GM20000 (cell line): ENCODE data around the gene GSTO2.

Experiments
- DNase-seq: peaks from one replicate; pipeline ENCODE4 v3.0.0; 2012; ENCODE audit warnings: low spot score
- TF ChIP-seq, protein P1 (sequence below): IDR thresholded peaks from 2 replicates; pipeline ENCODE4 v1.5.1; 2012; ENCODE audit warnings: mild to moderate bottlenecking, control low read depth; ENCODE audit errors: extremely low read depth, missing control alignments

GSTO2 gene

DNA sequence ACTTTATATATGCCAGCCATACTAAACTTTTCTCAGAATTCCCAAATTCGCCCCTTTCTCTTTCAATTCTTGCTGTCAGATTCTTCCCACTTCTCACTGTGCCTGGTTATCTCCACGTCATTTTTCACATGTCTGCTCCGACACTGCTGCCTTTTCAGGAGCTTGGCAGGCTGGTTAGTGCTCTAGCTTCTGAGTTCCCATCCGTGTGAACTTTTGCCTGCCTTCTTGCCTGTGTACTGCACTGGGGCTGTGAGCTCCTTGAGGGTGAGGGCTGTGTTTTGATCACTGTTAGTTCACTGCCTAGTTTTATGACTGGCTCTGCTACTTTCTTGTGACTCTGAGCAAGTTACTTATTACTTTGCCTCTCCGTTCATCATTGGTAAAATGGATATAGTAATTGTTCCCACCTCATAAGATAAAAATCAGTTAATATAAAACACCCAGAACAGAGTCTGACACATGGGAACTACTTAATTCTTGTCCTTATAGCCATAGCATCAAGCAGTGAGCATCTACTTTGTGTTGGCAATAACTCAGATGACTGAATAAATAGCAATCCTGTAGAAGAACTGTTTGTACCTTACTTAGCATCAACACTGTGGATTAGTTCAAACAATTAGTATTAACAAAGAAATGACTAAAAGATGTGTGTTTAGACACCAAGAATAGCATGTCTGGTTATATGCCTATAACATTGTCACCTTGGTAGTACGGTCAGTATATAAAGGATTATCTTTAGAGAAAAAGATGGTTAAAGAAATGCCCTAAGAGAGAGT lies 8.8 kb upstream of the GSTO2 start:
- no peak for DNase-seq
- TF ChIP-seq, protein P1, sequence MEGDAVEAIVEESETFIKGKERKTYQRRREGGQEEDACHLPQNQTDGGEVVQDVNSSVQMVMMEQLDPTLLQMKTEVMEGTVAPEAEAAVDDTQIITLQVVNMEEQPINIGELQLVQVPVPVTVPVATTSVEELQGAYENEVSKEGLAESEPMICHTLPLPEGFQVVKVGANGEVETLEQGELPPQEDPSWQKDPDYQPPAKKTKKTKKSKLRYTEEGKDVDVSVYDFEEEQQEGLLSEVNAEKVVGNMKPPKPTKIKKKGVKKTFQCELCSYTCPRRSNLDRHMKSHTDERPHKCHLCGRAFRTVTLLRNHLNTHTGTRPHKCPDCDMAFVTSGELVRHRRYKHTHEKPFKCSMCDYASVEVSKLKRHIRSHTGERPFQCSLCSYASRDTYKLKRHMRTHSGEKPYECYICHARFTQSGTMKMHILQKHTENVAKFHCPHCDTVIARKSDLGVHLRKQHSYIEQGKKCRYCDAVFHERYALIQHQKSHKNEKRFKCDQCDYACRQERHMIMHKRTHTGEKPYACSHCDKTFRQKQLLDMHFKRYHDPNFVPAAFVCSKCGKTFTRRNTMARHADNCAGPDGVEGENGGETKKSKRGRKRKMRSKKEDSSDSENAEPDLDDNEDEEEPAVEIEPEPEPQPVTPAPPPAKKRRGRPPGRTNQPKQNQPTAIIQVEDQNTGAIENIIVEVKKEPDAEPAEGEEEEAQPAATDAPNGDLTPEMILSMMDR, result no peak

- no peak for DNase-seq
- TF ChIP-seq, protein P1, result no peak
Measured at GRCh38 chr10:104260775-104261115, 8.2 kb upstream of the GSTO2 start.

GRCh38 chr10:104262055-104262454 lies 6.9 kb upstream of the GSTO2 start:
- TF ChIP-seq, protein P1, result no peak
- DNase-seq, result no peak

DNA sequence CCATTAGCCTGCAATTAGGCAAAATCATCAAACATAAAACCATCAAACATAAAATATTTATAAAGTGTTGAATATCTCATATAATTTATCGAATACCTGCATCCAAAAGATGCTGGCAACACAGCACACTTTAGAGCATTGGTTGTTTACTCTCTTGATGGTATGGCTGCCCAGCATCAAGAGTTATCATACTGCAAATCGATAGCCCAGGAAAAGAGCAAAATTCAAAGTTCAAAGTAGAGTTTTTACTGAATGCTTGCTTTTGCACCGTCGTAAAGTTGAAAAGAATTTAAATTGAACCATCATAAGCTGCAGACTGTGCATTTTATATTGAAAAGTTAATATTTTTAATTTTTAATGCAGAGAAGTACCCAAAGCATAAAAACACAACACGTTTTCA lies 4.2 kb upstream of the GSTO2 start:
- no peak for DNase-seq

GRCh38 chr10:104267721-104268404 lies 1.1 kb upstream of the GSTO2 start:
- no peak for DNase-seq
- TF ChIP-seq, protein P1, result no peak

More for the DNA sequence above, 4.2 kb upstream of the GSTO2 start:
- TF ChIP-seq, protein P1, result no peak

DNA sequence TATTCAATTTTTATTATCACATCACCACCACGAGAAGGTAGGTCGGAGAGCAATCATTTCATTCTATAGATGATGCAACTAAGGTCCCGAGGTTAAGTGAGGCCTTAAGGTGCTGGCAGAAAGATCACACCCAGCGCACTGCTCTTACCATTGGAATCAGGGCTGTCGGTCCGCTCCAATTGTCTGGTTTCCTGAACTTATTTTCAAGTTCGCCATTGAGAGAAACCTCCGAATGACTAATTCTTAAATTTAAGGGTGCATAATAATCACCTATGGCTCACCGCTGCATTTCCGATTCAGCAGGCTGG lies 625 bp upstream of the GSTO2 start:
- TF ChIP-seq, protein P1, result no peak
- DNase-seq, result no peak

DNA sequence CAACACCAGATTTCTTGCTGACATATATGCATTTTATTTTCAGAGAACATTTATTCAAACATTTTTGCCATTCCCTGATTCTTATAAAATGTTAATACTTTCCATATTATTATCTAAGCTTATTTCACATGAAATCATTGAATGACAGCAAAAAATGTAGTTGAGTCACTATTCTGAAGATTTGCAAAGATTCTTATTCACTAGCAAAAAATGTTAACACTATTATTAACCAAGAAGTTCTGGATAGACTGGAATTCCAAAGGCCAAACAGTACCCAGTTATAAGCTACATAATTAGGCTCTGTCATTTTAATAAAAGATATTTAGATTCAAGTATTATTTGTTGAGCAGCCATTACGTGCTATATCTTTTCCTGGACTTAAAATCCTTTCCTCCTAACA lies 4.3 kb downstream of the GSTO2 start:
- TF ChIP-seq, protein P1, result no peak
- DNase-seq, result no peak
